HT-29 (cell line): ENCODE data around the gene TNNT3. TPM values are rescaled to one million over a fixed set of nuclear protein-coding genes. Genes with fewer than 3 reads are reported as not detected.
"Not testable (repeated sequence)": the region's sequence is repeated elsewhere in the genome, so short reads cannot be mapped to it uniquely, and the experiment has no call there.

Experiments
- DNase-seq: peaks from one replicate; pipeline ENCODE4 v3.0.0-alpha.2; 2015; ENCODE audit warnings: low spot score
- total RNA-seq: library from RNA; depleted of rRNA; stranded (reverse); fragments of >200 nt; shearing (Covaris generic); gene quantifications from 2 replicates; pipeline ENCODE4 v1.2.3, GENCODE V29; 2014; rRNA removed

TNNT3 gene
- total RNA-seq = 0.23 TPM in 1 of 2 replicates, not detected in the other

- DNase-seq = no peak
These were observed at the start of gene TNNT3 for GRCh38 chr11:1919391-1920127. Gene TNNT3 (plus strand): TSS chr11:1919703. CDS start chr11:1922875, 3,172 bp downstream.

GRCh38 chr11:1870326-1870696 lies 49.2 kb upstream of the TNNT3 start:
- DNase-seq = no peak

DNA sequence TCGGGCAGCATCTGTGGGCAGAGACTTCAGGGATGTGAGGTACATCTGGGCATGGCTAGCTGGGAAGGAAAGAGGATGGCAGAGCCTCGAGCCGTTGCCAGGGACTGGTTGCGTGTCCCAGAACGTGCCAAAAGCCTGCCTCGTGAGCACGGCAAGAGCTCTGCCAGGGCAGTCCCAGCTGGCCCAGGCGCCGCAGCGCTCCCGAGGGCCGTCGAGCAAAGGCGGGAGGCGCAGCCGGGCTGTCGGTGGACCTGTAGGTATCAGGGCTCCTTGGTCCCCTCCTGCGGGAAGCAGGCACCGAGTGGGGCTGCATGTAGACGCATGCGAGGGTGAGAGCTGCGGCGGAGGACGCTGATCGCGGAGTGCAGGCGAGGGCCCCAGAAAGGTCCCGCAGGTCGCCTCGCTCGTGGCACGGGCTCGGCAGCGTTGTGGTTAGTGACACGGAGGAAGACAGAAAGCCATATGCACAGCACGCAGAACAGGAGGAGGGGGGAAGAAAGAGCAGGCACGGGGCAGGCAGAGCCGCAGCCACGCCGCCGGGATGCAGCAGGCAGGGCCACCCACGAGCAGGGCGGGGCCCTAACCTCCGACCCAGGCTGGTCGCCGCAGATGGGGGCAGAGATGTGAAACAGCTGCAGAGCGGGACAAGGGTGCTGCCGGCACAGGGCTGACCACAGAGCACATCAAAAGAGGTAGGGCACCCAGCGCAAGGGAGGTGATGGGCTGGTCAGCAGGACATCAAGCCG lies 48.6 kb upstream of the TNNT3 start:
- DNase-seq = no peak

DNA sequence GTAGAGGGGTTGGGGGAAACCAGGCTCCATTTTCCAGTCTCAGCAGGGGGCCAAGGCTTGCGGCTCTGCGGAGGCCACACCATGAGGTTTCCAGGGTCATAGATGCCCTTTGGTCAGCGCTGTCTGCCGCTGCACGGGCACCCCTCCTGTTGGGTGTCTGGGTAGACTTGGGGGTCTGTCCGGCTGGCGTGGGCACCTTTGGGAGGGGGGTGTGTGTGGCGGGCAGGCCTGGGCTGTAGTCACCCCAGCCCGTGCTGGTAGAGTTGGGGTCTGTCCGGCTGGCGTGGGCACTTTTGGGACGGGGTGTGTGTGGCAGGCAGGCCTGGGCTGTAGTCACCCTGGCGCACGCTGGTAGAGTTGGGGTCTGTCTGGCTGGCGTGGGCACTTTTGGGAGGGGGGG lies 48.0 kb upstream of the TNNT3 start:
- DNase-seq = no peak

- no peak for DNase-seq
These were observed 47.1 kb upstream of the TNNT3 start for GRCh38 chr11:1872267-1872985.

DNA sequence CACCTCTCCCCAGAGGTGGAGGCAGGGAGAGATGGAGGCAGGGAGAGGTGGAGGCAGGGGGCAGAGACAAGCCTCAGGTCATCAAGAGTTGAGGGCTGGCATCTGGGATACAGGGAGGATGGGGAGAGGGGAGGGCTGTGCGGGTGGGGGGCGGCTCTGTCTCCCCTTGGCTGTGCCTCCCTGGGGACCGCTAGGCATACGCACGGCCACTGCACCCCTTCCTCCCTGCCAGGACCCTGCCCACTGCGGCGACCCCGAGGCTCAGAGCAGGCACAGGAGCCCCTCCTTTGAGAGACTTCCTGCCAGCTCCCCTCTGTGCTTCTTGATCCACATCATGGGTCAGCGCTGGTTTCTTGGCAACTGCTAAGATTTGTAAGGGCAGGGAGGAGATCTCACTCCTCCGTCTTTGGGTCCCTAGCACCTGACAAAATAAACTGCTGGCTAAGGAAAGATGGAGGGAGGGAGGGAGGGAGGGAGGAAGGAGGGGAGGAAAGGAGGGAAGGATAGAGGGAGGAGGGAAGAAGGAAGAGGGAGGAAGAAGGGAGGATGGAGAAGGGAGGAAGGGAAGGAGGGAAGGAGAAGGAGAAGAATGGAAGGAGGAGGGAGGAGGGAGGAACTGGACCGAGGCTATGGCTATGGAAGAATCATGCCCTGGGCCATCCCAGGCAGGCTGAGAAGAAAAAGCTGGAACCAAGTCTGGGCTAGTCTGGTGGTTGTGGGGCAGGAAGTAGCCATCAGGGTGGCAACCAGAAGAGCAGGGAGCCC lies 46.3 kb upstream of the TNNT3 start:
- DNase-seq = no peak

DNA sequence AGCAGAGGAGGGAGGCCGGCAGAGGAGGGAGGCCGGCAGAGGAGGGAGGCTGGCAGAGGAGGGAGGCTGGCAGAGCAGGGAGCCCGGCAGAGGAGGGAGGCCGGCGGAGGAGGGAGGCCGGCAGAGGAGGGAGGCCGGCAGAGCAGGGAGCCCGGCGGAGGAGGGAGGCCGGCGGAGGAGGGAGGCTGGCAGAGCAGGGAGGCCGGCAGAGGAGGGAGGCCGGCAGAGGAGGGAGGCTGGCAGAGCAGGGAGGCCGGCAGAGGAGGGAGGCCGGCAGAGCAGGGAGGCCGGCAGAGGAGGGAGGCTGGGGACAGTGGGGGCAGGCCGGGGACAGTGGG lies 45.7 kb upstream of the TNNT3 start:
- DNase-seq = not testable (repeated sequence)

DNA sequence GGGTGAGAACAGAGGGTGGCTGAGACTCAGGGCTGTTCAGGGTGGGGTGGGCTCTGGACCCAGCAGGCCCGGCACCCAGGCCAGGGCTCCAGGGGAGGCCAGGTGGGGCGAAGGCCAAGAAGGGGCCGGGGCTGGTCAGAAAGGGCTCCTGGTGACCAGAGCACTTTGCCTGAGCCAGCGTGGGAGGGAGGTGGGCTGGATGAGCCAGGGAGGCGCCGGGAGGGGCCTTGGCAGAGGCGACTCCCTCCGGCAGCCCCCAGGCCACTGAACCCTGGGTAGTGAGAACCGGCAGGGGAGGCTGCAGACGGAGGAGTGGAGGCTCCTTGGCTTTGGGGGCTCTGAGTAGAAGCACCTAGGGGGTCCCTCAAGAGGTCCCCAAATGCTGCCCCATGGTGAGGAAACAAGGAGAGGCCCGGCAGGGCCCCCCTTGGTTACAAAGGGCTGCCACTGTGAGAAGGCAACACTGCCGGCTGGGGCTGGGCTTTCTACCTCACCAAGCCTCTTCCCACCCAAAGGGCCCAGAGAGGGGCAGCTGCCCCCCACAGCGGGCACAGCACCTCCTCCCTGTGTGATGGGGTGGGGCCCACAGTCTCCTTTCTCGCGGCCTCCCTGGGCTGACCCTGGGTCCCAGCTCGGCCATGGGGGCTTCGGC lies 44.9 kb upstream of the TNNT3 start:
- DNase-seq = not testable (repeated sequence)

GRCh38 chr11:1875093-1875850 lies 44.2 kb upstream of the TNNT3 start:
- DNase-seq = no peak

- not testable (repeated sequence) for DNase-seq
These were observed 43.6 kb upstream of the TNNT3 start for GRCh38 chr11:1875851-1876301.

DNA sequence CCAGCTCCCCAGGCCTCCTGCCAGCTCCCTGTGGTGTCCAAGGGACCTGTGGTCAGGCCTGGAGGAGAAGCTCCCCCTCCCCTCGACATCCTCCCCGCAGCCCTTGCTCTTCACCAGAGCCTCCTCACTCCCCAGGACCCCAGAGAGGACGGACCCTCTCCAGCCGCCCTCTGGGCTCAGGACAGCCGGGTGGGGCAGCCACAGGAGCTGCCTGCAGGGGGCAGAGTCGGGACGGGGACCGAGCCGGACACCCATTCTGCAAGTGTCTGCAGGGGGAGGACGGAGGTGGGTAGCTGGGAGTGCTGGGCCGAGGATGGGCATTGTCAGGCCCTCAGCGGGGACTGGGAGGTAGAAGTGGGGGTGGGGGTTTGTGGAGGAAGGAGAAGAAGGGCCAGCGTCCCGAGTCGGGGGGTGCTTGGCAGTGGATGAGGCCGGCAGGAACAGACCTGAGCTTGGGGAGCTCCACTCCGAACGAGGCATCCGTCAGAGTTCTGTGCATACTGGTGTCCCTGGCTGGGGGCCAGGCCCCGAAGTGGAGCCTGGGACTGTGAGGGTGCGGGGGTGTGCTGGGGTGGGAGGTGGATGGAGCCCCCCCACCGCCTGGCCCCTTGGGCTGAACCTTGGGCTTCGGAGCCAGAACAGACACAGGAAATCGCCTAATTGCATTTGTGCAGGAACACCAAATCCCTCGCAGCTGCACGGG lies 43.0 kb upstream of the TNNT3 start:
- DNase-seq = peak; percentile 45

- DNase-seq = peak; percentile 53
These were observed 42.0 kb upstream of the TNNT3 start for GRCh38 chr11:1877211-1878136.

DNA sequence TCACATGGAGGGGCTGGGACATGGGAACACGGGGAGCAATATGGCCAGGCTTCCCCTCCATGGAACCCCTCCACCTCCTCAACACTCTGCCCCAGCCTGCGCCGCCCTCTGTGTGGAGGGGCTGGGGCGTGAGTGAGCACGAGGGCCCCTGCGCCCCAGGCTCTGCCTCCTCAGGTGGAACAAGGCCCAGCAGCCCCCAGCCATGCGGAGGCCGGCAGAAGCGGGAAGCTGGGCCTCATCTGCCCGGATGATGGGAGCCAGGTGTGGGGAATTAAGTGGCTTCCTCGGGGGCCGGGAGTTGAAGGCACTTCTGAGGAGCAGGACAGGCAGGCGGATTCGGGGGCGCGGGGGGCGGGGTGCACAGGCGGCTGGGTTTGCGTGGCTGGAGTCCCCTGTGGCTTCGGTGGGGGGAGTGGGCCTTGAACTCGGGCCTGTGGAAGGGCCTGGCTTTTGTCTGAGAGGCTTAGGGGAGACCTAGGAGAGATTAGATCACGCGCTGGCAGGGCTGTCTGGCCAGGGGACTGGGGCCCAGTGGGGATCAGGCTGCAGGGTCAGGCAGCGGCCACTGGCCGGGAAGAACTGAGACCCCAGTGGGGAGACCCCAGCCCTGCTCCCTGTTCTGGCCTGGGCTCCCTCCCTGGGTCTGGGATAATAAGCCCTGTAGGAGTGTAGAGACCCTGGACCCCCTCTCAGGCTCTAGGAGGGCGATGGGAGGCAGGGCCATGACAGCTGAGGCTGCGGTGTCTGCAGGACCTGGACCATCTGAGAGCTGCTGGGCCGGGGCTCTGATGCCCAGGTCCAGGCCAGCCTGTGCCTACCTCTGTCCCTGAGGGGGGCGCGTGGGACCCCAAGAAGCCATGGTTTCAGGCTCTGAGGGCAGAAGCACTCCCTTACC lies 41.1 kb upstream of the TNNT3 start:
- DNase-seq = no peak

GRCh38 chr11:1879342-1879940 lies 40.1 kb upstream of the TNNT3 start:
- no peak for DNase-seq

DNA sequence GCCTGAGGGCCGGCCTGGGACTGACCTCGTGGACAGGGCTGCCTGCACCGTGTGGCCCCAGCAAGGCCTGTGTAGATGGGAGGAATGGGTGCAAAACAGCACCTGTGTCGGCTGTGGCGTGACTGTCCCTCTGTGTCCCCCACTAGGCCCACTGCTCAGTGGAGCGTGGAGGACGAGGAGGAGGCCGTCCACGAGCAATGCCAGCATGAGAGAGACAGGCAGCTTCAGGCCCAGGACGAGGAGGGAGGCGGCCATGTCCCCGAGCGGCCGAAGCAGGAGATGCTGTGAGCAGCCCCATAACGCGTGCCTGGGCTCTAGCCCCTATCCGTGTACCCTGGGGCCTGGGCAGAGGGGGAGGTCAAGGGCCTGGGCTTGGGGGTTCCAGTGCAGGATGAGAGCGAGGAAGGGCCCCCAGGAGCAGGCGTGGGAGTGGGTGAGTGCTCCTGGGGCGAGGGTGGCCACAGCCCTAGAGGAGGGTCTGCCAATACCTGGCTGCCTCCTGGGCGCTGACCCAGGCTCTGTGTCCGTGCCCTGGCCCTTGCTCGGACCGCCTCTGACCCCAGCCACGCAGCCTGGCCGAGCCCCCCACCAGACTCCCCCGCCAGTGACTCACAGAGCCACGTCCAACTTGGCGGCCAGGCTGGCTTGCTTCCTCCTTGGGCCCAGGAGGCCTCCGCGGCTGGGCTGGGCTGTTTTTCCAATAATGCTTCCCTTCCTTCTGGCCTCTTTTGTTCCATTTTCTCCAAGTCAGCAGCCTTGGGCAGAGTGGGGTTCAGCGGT lies 39.4 kb upstream of the TNNT3 start:
- DNase-seq = no peak

DNA sequence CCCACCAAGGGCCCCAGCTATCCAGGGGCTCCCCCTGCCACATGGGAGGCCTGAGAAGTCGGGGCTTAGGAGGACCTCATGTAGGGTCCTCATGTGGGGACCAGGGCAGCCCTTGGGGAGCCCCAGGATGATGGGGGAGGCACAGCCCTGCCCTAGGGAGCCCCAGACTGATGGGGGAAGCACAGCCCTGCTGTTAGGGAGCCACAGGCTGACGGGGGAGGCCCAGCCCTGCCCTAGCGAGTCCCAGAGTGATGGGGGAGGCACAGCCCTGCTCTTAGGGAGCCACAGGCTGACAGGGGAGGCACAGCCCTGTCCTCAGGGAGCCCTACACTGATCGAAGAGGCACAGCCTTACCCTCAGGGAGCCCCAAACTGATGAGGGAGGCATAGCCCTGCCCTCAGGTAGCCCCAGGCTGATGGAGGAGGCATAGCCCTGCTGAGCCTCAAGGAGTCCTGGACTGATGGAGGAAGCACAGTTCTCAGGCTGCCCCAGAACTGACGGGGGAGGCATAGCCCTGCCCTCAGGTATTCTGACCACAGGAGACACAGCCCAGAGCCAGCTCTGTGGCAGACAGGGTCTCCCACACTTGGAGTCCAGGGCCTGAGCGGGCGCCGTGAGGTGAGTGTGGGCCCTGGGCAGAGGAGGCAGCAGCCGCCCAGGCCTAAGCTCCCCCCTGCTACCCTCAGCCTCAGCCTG lies 38.6 kb upstream of the TNNT3 start:
- DNase-seq = no peak
